Common myeloid progenitor, CD34-positive (primary cell): ENCODE measurements around the gene DDX3Y. TPM values are rescaled to one million over a fixed set of nuclear protein-coding genes. Genes with fewer than 3 reads are reported as not detected.
A peak's percentile ranks its signal among the peaks of the same experiment; 100 is the strongest.

Experiments
- CTCF ChIA-PET: fragments of 350-600 bp; sonication (Branson Sonifier 250); formaldehyde crosslinking; loops from one replicate; lab custom pipeline; 2021; ENCODE audit warnings: antibody characterized with exemption; lab: Charles Lee
- POLR2A ChIA-PET: fragments of 350-600 bp; sonication (Branson Sonifier 250); formaldehyde crosslinking; loops from one replicate; lab custom pipeline; 2021; ENCODE audit warnings: antibody characterized with exemption; lab: Charles Lee
- DNase-seq, 3 donors: peaks; one replicate each; pipeline versions ENCODE4 v3.0.0 to v3.0.0-alpha.2; 2013
- H3K27ac ChIP-seq, 2 experiments: 1 replicate in 1 of 2; 2 replicates in 1 of 2; pipeline ENCODE4 v1.7.0; 2013; ENCODE audit warnings: inconsistent platforms in 2 of 2, low read length in 2 of 2, mild to moderate bottlenecking in 2 of 2, low read depth in 1 of 2, moderate library complexity in 1 of 2; ENCODE audit not compliant: severe bottlenecking in 2 of 2, insufficient read depth in 1 of 2, poor library complexity in 1 of 2
- H3K27me3 ChIP-seq, 5 experiments: replicated peaks in 2 of 5; 1 replicate in 3 of 5; 2 replicates in 2 of 5; pipeline versions ENCODE4 v1.6.1 to v1.7.0; 2013; ENCODE audit warnings: low read length in 4 of 5, mild to moderate bottlenecking in 2 of 5, moderate library complexity in 2 of 5, inconsistent platforms in 1 of 5; ENCODE audit not compliant: insufficient read depth in 5 of 5, control insufficient read depth in 4 of 5
- H3K36me3 ChIP-seq, 4 experiments: 1 replicate in 2 of 4; 2 replicates in 2 of 4; pipeline versions ENCODE4 v1.6.1 to v1.7.0; 2013; ENCODE audit warnings: low read length in 3 of 4, control low read depth in 1 of 4, mild to moderate bottlenecking in 1 of 4; ENCODE audit not compliant: control insufficient read depth in 4 of 4, insufficient read depth in 4 of 4
- H3K4me1 ChIP-seq, 4 experiments: 1 replicate in 3 of 4; 2 replicates in 1 of 4; pipeline versions ENCODE4 v1.6.1 to v1.7.1; 2013; ENCODE audit warnings: low read length in 3 of 4, mild to moderate bottlenecking in 3 of 4, control low read depth in 1 of 4, inconsistent platforms in 1 of 4, moderate library complexity in 1 of 4; ENCODE audit not compliant: control insufficient read depth in 4 of 4, insufficient read depth in 4 of 4; ENCODE audit errors: control extremely low read depth in 1 of 4
- H3K4me3 ChIP-seq, 7 experiments: 1 replicate in 4 of 7; 2 replicates in 3 of 7; pipeline versions ENCODE4 v1.5.1 to v1.7.0; 2013; ENCODE audit warnings: mild to moderate bottlenecking in 7 of 7, low read length in 6 of 7, moderate library complexity in 6 of 7, inconsistent platforms in 2 of 7, low read depth in 2 of 7, control low read depth in 1 of 7; ENCODE audit not compliant: insufficient read depth in 4 of 7, control insufficient read depth in 1 of 7; ENCODE audit errors: extremely low read depth in 1 of 7
- H3K9me3 ChIP-seq, 5 experiments: 1 replicate in 4 of 5; 2 replicates in 1 of 5; pipeline versions ENCODE4 v1.6.1 to v1.7.1; 2013; ENCODE audit warnings: low read length in 4 of 5, mild to moderate bottlenecking in 2 of 5, inconsistent platforms in 1 of 5, low read depth in 1 of 5, moderate library complexity in 1 of 5; ENCODE audit not compliant: control insufficient read depth in 4 of 5, insufficient read depth in 2 of 5; ENCODE audit errors: control extremely low read depth in 1 of 5
- WGBS: methylation state at CpG from one replicate; pipeline ENCODE4 v1.1.5; 2013; ENCODE audit not compliant: insufficient coverage; 5-methylcytosine and 5-hydroxymethylcytosine counted together
- polyA plus RNA-seq: library from polyadenylated mRNA; unstranded; fragments of 120-200 nt; gene quantifications from one replicate; pipeline ENCODE4 v1.2.1, GENCODE V29; 2013

DDX3Y gene
- 0.05 TPM for polyA plus RNA-seq

DNA sequence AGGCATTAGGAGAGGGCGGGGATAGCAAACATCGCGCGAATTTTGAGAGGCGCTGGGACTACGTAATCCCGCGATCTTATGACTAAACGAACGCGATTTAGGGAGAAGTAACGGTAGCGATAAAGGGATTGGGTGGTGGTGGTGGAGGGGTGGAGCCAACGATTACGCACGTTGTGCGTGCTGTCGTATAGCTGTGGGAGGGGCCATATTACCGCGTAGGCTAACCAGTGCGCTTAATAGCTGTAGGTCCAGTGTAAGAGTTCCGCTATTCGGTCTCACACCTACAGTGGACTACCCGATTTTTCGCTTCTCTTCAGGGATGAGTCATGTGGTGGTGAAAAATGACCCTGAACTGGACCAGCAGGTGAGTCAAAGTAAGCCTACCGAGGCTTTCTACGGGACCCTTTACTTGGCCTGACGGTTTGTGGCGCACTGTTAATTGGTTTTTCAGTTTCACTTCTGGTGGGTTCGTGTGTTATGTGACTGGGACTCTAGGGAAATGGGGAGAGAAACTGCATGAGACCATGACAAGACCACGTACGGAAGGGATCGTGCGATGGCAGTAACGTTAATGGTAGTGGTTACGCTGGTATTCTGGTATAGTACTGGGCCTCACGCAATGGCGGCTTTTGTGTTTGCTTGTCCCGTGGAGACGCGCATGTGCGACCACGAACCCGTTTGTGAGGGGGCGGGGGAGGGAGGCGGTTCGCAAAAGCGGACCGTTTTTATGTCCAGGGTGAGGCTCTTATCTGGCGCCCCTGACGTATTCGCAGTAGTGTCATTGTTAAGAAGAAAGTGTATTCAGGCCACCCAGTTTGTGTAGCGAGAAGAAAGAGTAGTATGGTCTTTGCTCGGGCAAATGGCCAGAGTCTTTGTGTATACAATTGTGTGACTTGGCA, at the start of gene DDX3Y:
TSS of gene DDX3Y (plus strand) at position 251 of the 899 bp plus-strand sequence. CDS start at position 320, 69 bp downstream.
- Histone ChIP-seq H3K27ac (no peak within 1 kb of the TSS), H3K9me3 (no peaks in the 10 kb centered on the region), H3K27me3 (no peaks in the 10 kb centered on the region), H3K4me1 (peaks cover 0 to 12% (median 0%) of the 10 kb centered on the region in 4 experiments), H3K36me3 (peaks cover 0 to 13% (median 0%) of the 10 kb centered on the region in 4 experiments), H3K4me3 (peak within 1 kb of the TSS in 3 of 7 experiments; percentile 41 to 93 (median 90))
- ChIA-PET CTCF (no interaction called here), POLR2A (no interaction called here)
- peak in 1 of 3 donors; percentile 95 for DNase-seq
- no CpG with 5 or more reads among the region's 54 CpGs for WGBS

DNA sequence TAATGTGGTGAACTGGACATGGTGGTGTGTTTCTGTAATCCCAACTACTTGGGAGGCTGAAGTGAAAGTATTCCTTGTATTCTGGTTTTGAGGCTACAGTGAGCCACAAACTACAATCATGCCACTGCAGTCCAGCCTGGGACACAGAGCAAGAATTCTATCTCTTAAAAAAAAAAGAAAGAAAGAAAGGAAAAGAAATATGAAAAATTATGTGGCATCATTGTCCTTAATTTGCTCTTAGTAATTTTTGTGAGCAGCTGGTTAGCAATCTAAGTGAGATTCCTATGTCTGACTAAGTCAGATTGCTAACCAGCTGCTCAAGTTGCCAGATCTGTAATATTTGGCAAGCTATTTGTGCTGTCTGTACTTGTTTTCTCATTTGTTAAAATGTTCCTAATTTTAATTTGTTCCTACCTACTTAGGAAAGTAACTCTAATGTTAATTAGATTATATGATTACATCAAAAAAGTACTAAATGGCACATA, 48.8 kb upstream of the DDX3Y start:
- no peak overlapping the region for H3K27ac ChIP-seq
- POLR2A ChIA-PET, result no interaction called here
- peaks cover 0 to 30% (median 0%) of the 10 kb centered on the region in 4 experiments for H3K36me3 ChIP-seq
- no peaks in the 10 kb centered on the region for H3K9me3 ChIP-seq
- DNase-seq, result no peak
- H3K4me3 ChIP-seq, result no peak overlapping the region
- H3K27me3 ChIP-seq, result no peaks in the 10 kb centered on the region
- CTCF ChIA-PET, result no interaction called here
- H3K4me1 ChIP-seq, result no peaks in the 10 kb centered on the region

DNA sequence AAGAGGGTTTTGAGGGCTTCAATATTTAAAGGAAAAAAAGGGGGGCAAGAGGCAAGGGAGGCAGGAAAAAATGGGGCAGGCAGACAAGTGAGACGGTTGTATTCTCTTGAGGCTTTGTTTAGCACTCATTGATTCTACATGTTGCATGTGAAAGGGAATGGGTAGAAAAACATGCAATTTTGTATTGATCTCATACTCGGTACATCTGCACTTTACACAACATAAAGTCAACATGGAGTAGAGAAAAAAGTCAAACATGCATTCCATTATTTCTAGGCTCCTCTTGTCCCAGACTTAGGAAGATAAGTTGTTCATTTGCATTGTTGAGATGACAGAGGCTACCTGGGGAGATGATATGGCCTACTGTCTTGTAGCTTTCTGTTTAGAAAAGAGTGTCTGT, 36.7 kb upstream of the DDX3Y start:
- Histone ChIP-seq H3K9me3 (no peaks in the 10 kb centered on the region), H3K4me3 (no peak overlapping the region), H3K4me1 (no peaks in the 10 kb centered on the region), H3K27ac (no peak overlapping the region), H3K27me3 (no peaks in the 10 kb centered on the region), H3K36me3 (no peaks in the 10 kb centered on the region)
- no peak for DNase-seq
- no CpG with 5 or more reads among the region's 2 CpGs for WGBS
- CTCF ChIA-PET, result no interaction called here
- POLR2A ChIA-PET, result no interaction called here

DNA sequence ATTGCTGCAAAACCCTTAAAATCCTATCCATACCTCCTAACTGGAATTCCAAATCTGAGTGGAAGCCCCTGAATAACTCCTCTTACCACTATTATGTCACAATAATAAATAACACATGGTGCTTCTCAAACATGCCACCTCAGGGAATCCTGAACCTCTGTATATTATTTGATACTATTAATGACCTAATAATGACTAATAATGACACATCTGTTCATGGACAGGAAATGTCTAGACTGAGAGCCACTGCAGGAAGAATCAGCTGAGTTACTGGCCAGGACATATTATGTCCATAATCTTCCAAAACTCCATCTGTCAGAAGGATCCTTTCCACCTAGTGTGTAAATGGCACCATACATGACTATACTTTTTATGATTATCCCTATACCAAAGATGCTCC, 7.7 kb upstream of the DDX3Y start:
- H3K9me3 ChIP-seq, result peaks cover 0 to 1% (median 0%) of the 10 kb centered on the region in 5 experiments
- ChIA-PET POLR2A (no interaction called here), CTCF (no interaction called here)
- no peaks in the 10 kb centered on the region for H3K27me3 ChIP-seq
- no peaks in the 10 kb centered on the region for H3K4me1 ChIP-seq
- no peak overlapping the region for H3K27ac ChIP-seq
- no peaks in the 10 kb centered on the region for H3K36me3 ChIP-seq
- DNase-seq, result no peak
- H3K4me3 ChIP-seq, result no peak overlapping the region

DNA sequence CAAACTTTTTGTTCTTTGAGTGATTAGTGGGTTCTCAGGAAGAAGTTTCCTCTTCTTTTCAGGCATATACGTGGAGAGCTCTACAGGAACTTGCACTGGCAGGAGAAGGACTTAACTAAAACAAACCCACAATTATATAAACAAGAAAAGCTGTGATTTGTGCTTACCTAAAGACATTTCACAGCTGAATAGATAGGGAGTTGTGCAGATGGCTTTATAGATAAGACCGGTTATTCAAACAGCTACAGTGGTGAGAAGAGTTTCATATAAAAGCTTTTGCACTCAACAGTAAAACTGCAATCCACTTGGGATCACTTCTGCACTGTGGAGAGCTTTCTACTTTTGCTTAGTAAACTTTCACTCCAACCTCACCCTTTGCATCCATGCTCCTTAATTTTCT, 6.1 kb upstream of the DDX3Y start:
- Histone ChIP-seq H3K4me3 (no peak overlapping the region), H3K9me3 (no peaks in the 10 kb centered on the region), H3K36me3 (no peaks in the 10 kb centered on the region), H3K27ac (no peak overlapping the region), H3K27me3 (no peaks in the 10 kb centered on the region), H3K4me1 (no peaks in the 10 kb centered on the region)
- DNase-seq, result no peak
- CTCF ChIA-PET, result no interaction called here
- no CpG with 5 or more reads among the region's 2 CpGs for WGBS
- POLR2A ChIA-PET, result no interaction called here

DNA sequence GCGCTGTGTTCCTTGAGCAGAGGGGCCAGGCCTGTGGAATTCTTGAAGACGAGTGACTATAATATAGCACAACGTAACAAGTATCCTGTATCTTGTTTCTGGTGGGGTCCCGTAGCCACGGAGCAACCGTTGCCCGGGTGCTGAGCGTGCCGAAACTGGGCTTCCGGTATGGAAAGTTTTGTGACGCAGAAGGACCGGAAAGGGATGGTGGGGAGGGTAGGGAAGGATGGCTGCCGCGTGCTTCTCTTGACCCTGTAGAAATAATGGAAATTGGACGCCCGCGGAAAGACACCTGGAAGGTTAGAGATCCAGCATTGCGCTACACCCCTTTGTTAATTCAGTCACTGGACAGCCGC, 827 bp downstream of the DDX3Y start:
- Histone ChIP-seq H3K4me1 (peaks cover 0 to 12% (median 0%) of the 10 kb centered on the region in 4 experiments), H3K36me3 (peaks cover 0 to 19% (median 0%) of the 10 kb centered on the region in 4 experiments), H3K27ac (no peak overlapping the region), H3K9me3 (no peaks in the 10 kb centered on the region), H3K4me3 (peak overlapping the region in 3 of 7 experiments; percentile 41 to 93 (median 90)), H3K27me3 (no peaks in the 10 kb centered on the region)
- DNase-seq, result peak in 1 of 3 donors; percentile 79
- ChIA-PET POLR2A (interaction anchor here (1.0 kb wide), 1 partner anchor 18 kb away, joined by 3 read pairs; no protein-coding TSS in a partner anchor), CTCF (no interaction called here)
- WGBS, result no CpG with 5 or more reads among the region's 19 CpGs

DNA sequence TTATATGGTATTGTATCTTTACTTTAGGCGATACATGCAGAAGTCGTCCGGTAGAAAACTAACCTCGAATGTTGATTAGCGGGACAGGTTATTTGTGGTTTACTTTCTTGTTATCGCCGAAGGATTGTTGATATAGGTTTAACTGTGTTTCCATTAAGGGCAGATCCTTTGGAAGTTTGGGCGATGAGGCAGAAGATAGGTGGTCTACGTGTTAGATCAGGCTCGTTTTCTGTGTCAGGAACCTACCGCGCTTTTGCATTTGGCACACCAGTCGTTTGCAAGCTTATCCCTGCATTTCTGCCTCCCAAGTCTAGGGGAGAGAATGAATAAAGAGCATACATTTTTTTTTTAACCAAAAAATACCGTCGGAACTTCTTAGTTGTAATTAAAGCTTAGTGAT, 1.2 kb downstream of the DDX3Y start:
- DNase-seq, result no peak
- ChIA-PET POLR2A (interaction anchor here (1.0 kb wide), 1 partner anchor 17 kb away, joined by 3 read pairs; no protein-coding TSS in a partner anchor), CTCF (no interaction called here)
- peak overlapping the region in 3 of 7 experiments; percentile 41 to 93 (median 90) for H3K4me3 ChIP-seq
- no peaks in the 10 kb centered on the region for H3K27me3 ChIP-seq
- peaks cover 0 to 12% (median 0%) of the 10 kb centered on the region in 4 experiments for H3K4me1 ChIP-seq
- no peaks in the 10 kb centered on the region for H3K9me3 ChIP-seq
- peaks cover 0 to 21% (median 0%) of the 10 kb centered on the region in 4 experiments for H3K36me3 ChIP-seq
- H3K27ac ChIP-seq, result no peak overlapping the region
- WGBS, result no CpG with 5 or more reads among the region's 15 CpGs
